Central memory CD8-positive, alpha-beta T cell (primary cell): ENCODE results near the gene ACOXL.

Experiments
- ATAC-seq: fragments of 150-1000 bp; cut with Tn5 transposase; replicated peaks from 2 replicates; pipeline ENCODE4 v1.10.0; 2022; ENCODE audit warnings: mild to moderate bottlenecking, moderate FRiP score, moderate number of reproducible peaks; ENCODE audit not compliant: poor library complexity, severe bottlenecking; ENCODE audit errors: extremely low read depth
- DNase-seq, 2 donors: peaks; one replicate each; pipeline ENCODE4 v3.0.0; 2021; ENCODE audit warnings: low spot score in 2 of 2
- H3K27ac Mint-ChIP-seq: one replicate; pipeline ENCODE4 v1.8.0; 2022; ENCODE audit warnings: low read depth, mild to moderate bottlenecking, moderate library complexity, mixed read lengths
- H3K27me3 Mint-ChIP-seq: one replicate; pipeline ENCODE4 v1.8.0; 2022; ENCODE audit warnings: mixed read lengths
- H3K36me3 Mint-ChIP-seq: one replicate; pipeline ENCODE4 v1.8.0; 2022; ENCODE audit warnings: mild to moderate bottlenecking, moderate library complexity, mixed read lengths; ENCODE audit not compliant: insufficient read depth
- H3K4me1 Mint-ChIP-seq: one replicate; pipeline ENCODE4 v1.8.0; 2022; ENCODE audit warnings: mixed read lengths
- H3K4me3 Mint-ChIP-seq: one replicate; pipeline ENCODE4 v1.8.0; 2022; ENCODE audit warnings: mild to moderate bottlenecking, moderate library complexity, mixed read lengths
- H3K9me3 Mint-ChIP-seq: one replicate; pipeline ENCODE4 v1.8.0; 2022; ENCODE audit warnings: mixed read lengths

ACOXL gene

GRCh38 chr2:110865188-110865587 lies 132.8 kb downstream of the ACOXL start:
- peaks cover 26% of the 10 kb centered on the region for H3K4me1 Mint-ChIP-seq
- no peaks in the 10 kb centered on the region for H3K36me3 Mint-ChIP-seq
- no peaks in the 10 kb centered on the region for H3K9me3 Mint-ChIP-seq
- ATAC-seq (no peak), DNase-seq (no peak)
- H3K4me3 Mint-ChIP-seq, result no peak overlapping the region
- H3K27ac Mint-ChIP-seq, result no peak overlapping the region
- peaks cover 15% of the 10 kb centered on the region for H3K27me3 Mint-ChIP-seq

GRCh38 chr2:110866045-110866444 lies 133.7 kb downstream of the ACOXL start:
- Mint-ChIP-seq H3K9me3 (no peaks in the 10 kb centered on the region), H3K4me3 (no peak overlapping the region), H3K36me3 (no peaks in the 10 kb centered on the region), H3K27me3 (peaks cover 15% of the 10 kb centered on the region), H3K27ac (no peak overlapping the region), H3K4me1 (peaks cover 18% of the 10 kb centered on the region)
- DNase-seq (no peak), ATAC-seq (no peak)

- H3K4me3 Mint-ChIP-seq, result no peak overlapping the region
- no peaks in the 10 kb centered on the region for H3K9me3 Mint-ChIP-seq
- H3K36me3 Mint-ChIP-seq, result no peaks in the 10 kb centered on the region
- peaks cover 15% of the 10 kb centered on the region for H3K27me3 Mint-ChIP-seq
- DNase-seq, result no peak
- H3K27ac Mint-ChIP-seq, result no peak overlapping the region
- H3K4me1 Mint-ChIP-seq, result peaks cover 18% of the 10 kb centered on the region
- ATAC-seq, result no peak
Observed at GRCh38 chr2:110866466-110866865, 134.1 kb downstream of the ACOXL start.

GRCh38 chr2:110867078-110867477 lies 134.7 kb downstream of the ACOXL start:
- ATAC-seq (no peak), DNase-seq (no peak)
- Mint-ChIP-seq H3K4me3 (no peak overlapping the region), H3K36me3 (no peaks in the 10 kb centered on the region), H3K27ac (no peak overlapping the region), H3K27me3 (peaks cover 15% of the 10 kb centered on the region), H3K9me3 (no peaks in the 10 kb centered on the region), H3K4me1 (peaks cover 18% of the 10 kb centered on the region)

- peaks cover 18% of the 10 kb centered on the region for H3K4me1 Mint-ChIP-seq
- H3K4me3 Mint-ChIP-seq, result no peak overlapping the region
- ATAC-seq (no peak), DNase-seq (no peak)
- no peaks in the 10 kb centered on the region for H3K36me3 Mint-ChIP-seq
- no peaks in the 10 kb centered on the region for H3K9me3 Mint-ChIP-seq
- H3K27me3 Mint-ChIP-seq, result peaks cover 15% of the 10 kb centered on the region
- no peak overlapping the region for H3K27ac Mint-ChIP-seq
Observed at GRCh38 chr2:110868971-110869370, 136.6 kb downstream of the ACOXL start.

GRCh38 chr2:110869472-110870446 lies 137.4 kb downstream of the ACOXL start:
- H3K9me3 Mint-ChIP-seq, result no peaks in the 10 kb centered on the region
- peaks cover 17% of the 10 kb centered on the region for H3K4me1 Mint-ChIP-seq
- H3K27me3 Mint-ChIP-seq, result peaks cover 15% of the 10 kb centered on the region
- H3K27ac Mint-ChIP-seq, result no peak overlapping the region
- H3K4me3 Mint-ChIP-seq, result no peak overlapping the region
- DNase-seq, result no peak
- no peak for ATAC-seq
- no peaks in the 10 kb centered on the region for H3K36me3 Mint-ChIP-seq

- Mint-ChIP-seq H3K36me3 (no peaks in the 10 kb centered on the region), H3K4me3 (no peak overlapping the region), H3K9me3 (no peaks in the 10 kb centered on the region), H3K4me1 (peaks cover 9% of the 10 kb centered on the region), H3K27ac (no peak overlapping the region), H3K27me3 (peaks cover 15% of the 10 kb centered on the region)
- no peak for ATAC-seq
- no peak for DNase-seq
Observed at GRCh38 chr2:110870545-110870944, 138.2 kb downstream of the ACOXL start.

GRCh38 chr2:110871637-110872036 lies 139.3 kb downstream of the ACOXL start:
- Mint-ChIP-seq H3K4me1 (no peaks in the 10 kb centered on the region), H3K9me3 (no peaks in the 10 kb centered on the region), H3K4me3 (no peak overlapping the region), H3K27me3 (peaks cover 4% of the 10 kb centered on the region), H3K27ac (no peak overlapping the region), H3K36me3 (no peaks in the 10 kb centered on the region)
- ATAC-seq (no peak), DNase-seq (no peak)

- Mint-ChIP-seq H3K4me1 (no peaks in the 10 kb centered on the region), H3K27me3 (no peaks in the 10 kb centered on the region), H3K4me3 (no peak overlapping the region), H3K9me3 (no peaks in the 10 kb centered on the region), H3K36me3 (no peaks in the 10 kb centered on the region), H3K27ac (no peak overlapping the region)
- no peak for DNase-seq
- ATAC-seq, result no peak
Observed at GRCh38 chr2:110872521-110872920, 140.1 kb downstream of the ACOXL start.

- no peaks in the 10 kb centered on the region for H3K36me3 Mint-ChIP-seq
- DNase-seq (no peak), ATAC-seq (no peak)
- H3K27me3 Mint-ChIP-seq, result peaks cover 5% of the 10 kb centered on the region
- peaks cover 2% of the 10 kb centered on the region for H3K9me3 Mint-ChIP-seq
- H3K27ac Mint-ChIP-seq, result no peak overlapping the region
- no peaks in the 10 kb centered on the region for H3K4me1 Mint-ChIP-seq
- no peak overlapping the region for H3K4me3 Mint-ChIP-seq
Observed at GRCh38 chr2:110873056-110873502, 140.7 kb downstream of the ACOXL start.

- no peaks in the 10 kb centered on the region for H3K36me3 Mint-ChIP-seq
- peaks cover 10% of the 10 kb centered on the region for H3K27me3 Mint-ChIP-seq
- ATAC-seq (no peak), DNase-seq (no peak)
- H3K4me3 Mint-ChIP-seq, result no peak overlapping the region
- H3K9me3 Mint-ChIP-seq, result peaks cover 6% of the 10 kb centered on the region
- H3K4me1 Mint-ChIP-seq, result no peaks in the 10 kb centered on the region
- no peak overlapping the region for H3K27ac Mint-ChIP-seq
Observed at GRCh38 chr2:110873597-110874452, 141.5 kb downstream of the ACOXL start.

GRCh38 chr2:110874453-110875383 lies 142.3 kb downstream of the ACOXL start:
- Mint-ChIP-seq H3K36me3 (no peaks in the 10 kb centered on the region), H3K4me1 (no peaks in the 10 kb centered on the region), H3K4me3 (no peak overlapping the region), H3K27me3 (peaks cover 18% of the 10 kb centered on the region), H3K27ac (no peak overlapping the region), H3K9me3 (peaks cover 6% of the 10 kb centered on the region)
- DNase-seq, result no peak
- ATAC-seq, result peak; percentile 19
